CD8-positive, alpha-beta memory T cell (primary cell): ENCODE data around the gene NUDT11. TPM values are rescaled to one million over a fixed set of nuclear protein-coding genes. Genes with fewer than 3 reads are reported as not detected.

Experiments
- polyA plus RNA-seq: library from polyadenylated mRNA; unstranded; fragments of 300-500 nt; fragmentation: Illumina TruSeq; gene quantifications from one replicate; pipeline ENCODE4 v1.2.3, GENCODE V29; 2021
- total RNA-seq, 2 experiments: library from RNA; stranded (reverse); gene quantifications; one replicate each; pipeline ENCODE4 v1.2.3, GENCODE V29; 2021

The NUDT11 gene
- total and polyA plus RNA-seq, 3 experiments from 2014 or later, result 0.82 to 2.0 (median 1.6) TPM

Other genes starting within 250 kb of the NUDT11 start
- 1 to 10 TPM in 1 of 2 experiments, under 1 TPM in 1; 0.92 to 1.2 TPM for gene NUDT10, start 163.8 kb downstream of the NUDT11 start, total RNA-seq
- 0.17 TPM for gene NUDT10, start 163.8 kb downstream of the NUDT11 start, polyA plus RNA-seq
- gene CENPVL3, start 122.3 kb upstream of the NUDT11 start, total RNA-seq, result under 1 TPM in 1 of 2 experiments, not detected in 1; 0.22 TPM
- gene CENPVL3, start 122.3 kb upstream of the NUDT11 start, polyA plus RNA-seq, result not detected
- not detected for gene CENPVL2, start 186.2 kb upstream of the NUDT11 start, total RNA-seq
- not detected for gene CENPVL2, start 186.2 kb upstream of the NUDT11 start, polyA plus RNA-seq
- not detected for gene CENPVL1, start 213.9 kb upstream of the NUDT11 start, total RNA-seq
- not detected for gene CENPVL1, start 213.9 kb upstream of the NUDT11 start, polyA plus RNA-seq
- 10 to 100 TPM; 10.5 to 11.3 TPM for gene GSPT2, start 246.8 kb upstream of the NUDT11 start, total RNA-seq
- gene GSPT2, start 246.8 kb upstream of the NUDT11 start, polyA plus RNA-seq, result 5.9 TPM